WTC11 (cell line): ENCODE results near the gene ROBO1. TPM values are rescaled to one million over a fixed set of nuclear protein-coding genes. Genes with fewer than 3 reads are reported as not detected.

Experiments used
- ATAC-seq: fragments of 200-7000 bp; cut with Tn5 transposase; 2 replicates; pipeline ENCODE4 v1.10.0; 2021; ENCODE audit warnings: mild to moderate bottlenecking, moderate library complexity
- CTCF ChIA-PET: fragments of 300-600 bp; sonication (Branson Sonifier 250); formaldehyde crosslinking; loops from one replicate; lab custom pipeline; 2021; ENCODE audit warnings: antibody characterized with exemption; lab: Charles Lee
- POLR2A ChIA-PET: fragments of 350-600 bp; sonication (Branson Sonifier 250); formaldehyde crosslinking; loops from one replicate; lab custom pipeline; 2021; ENCODE audit warnings: antibody characterized with exemption; lab: Charles Lee
- DNase-seq: peaks from one replicate; pipeline ENCODE4 v3.0.0; 2021; ENCODE audit warnings: low spot score
- H3K27ac Mint-ChIP-seq: 2 replicates; pipeline ENCODE4 v1.8.0; 2021; ENCODE audit warnings: mixed read lengths
- H3K27me3 Mint-ChIP-seq: 2 replicates; pipeline ENCODE4 v1.8.0; 2021; ENCODE audit warnings: low read depth, mild to moderate bottlenecking, moderate library complexity, mixed read lengths
- H3K36me3 Mint-ChIP-seq: 2 replicates; pipeline ENCODE4 v1.8.0; 2021; ENCODE audit warnings: mixed read lengths
- H3K4me1 Mint-ChIP-seq: 2 replicates; pipeline ENCODE4 v1.8.0; 2022; ENCODE audit warnings: mixed read lengths
- H3K4me3 Mint-ChIP-seq: 2 replicates; pipeline ENCODE4 v1.8.0; 2021; ENCODE audit warnings: mild to moderate bottlenecking, moderate library complexity, mixed read lengths
- H3K9me3 Mint-ChIP-seq: 2 replicates; pipeline ENCODE4 v1.8.0; 2021; ENCODE audit warnings: mixed read lengths
- AFF4 ChIP-seq: sonication (generic); formaldehyde crosslinking; IDR thresholded peaks from 2 replicates; pipeline ENCODE4 v1.8.1; 2023; ENCODE audit warnings: mild to moderate bottlenecking, missing genetic modification reagents, borderline replicate concordance
- CREB1 ChIP-seq: sonication (generic); formaldehyde crosslinking; IDR thresholded peaks from 2 replicates; pipeline ENCODE4 v1.8.0; 2023; ENCODE audit warnings: mild to moderate bottlenecking, missing genetic modification reagents
- CTCF ChIP-seq: fragments of 200-600 bp; IDR thresholded peaks from 2 replicates; pipeline ENCODE4 v1.8.0; 2022; ENCODE audit warnings: antibody characterized with exemption
- E2F1 ChIP-seq: sonication (generic); formaldehyde crosslinking; IDR thresholded peaks from 2 replicates; pipeline ENCODE4 v1.8.0; 2022; ENCODE audit warnings: mild to moderate bottlenecking, missing genetic modification reagents
- E2F4 ChIP-seq: sonication (generic); formaldehyde crosslinking; IDR thresholded peaks from 2 replicates; pipeline ENCODE4 v1.8.1; 2022; ENCODE audit warnings: low read depth, mild to moderate bottlenecking, moderate library complexity, missing genetic modification reagents, borderline replicate concordance
- ELF4 ChIP-seq: sonication (generic); formaldehyde crosslinking; IDR thresholded peaks from 2 replicates; pipeline ENCODE4 v1.8.1; 2022; ENCODE audit warnings: low read depth, mild to moderate bottlenecking, moderate library complexity, missing genetic modification reagents
- HMGA2 ChIP-seq: fragments of 250-450 bp; sonication (Bioruptor Pico); IDR thresholded peaks from 2 replicates; pipeline ENCODE4 v1.4.0; 2021; ENCODE audit warnings: mild to moderate bottlenecking, moderate library complexity
- MAX ChIP-seq: sonication (generic); formaldehyde crosslinking; IDR thresholded peaks from 2 replicates; pipeline ENCODE4 v1.8.0; 2022; ENCODE audit warnings: mild to moderate bottlenecking, missing genetic modification reagents
- MLX ChIP-seq: sonication (generic); formaldehyde crosslinking; IDR thresholded peaks from 2 replicates; pipeline ENCODE4 v1.8.1; 2023; ENCODE audit warnings: mild to moderate bottlenecking, missing genetic modification reagents, moderate library complexity
- MXD4 ChIP-seq: fragments of 250-450 bp; sonication (Bioruptor Pico); IDR thresholded peaks from 2 replicates; pipeline ENCODE4 v1.8.0; 2021; ENCODE audit warnings: mild to moderate bottlenecking, moderate library complexity, borderline replicate concordance
- PRRX2 ChIP-seq: fragments of 250-450 bp; sonication (Bioruptor Pico); IDR thresholded peaks from 2 replicates; pipeline ENCODE4 v1.8.0; 2021; ENCODE audit warnings: mild to moderate bottlenecking
- RELA ChIP-seq: sonication (generic); formaldehyde crosslinking; IDR thresholded peaks from 2 replicates; pipeline ENCODE4 v1.8.1; 2022; ENCODE audit warnings: missing genetic modification reagents, mild to moderate bottlenecking, borderline replicate concordance
- SOX15 ChIP-seq: fragments of 250-450 bp; sonication (Bioruptor Pico); IDR thresholded peaks from 2 replicates; pipeline ENCODE4 v1.9.0; 2021; ENCODE audit warnings: mild to moderate bottlenecking
- STAT6 ChIP-seq: sonication (generic); formaldehyde crosslinking; conservative IDR thresholded peaks from 2 replicates; pipeline ENCODE4 v1.8.1; 2023; ENCODE audit warnings: mild to moderate bottlenecking, low read depth, missing genetic modification reagents, moderate library complexity
- ZBTB21 ChIP-seq: sonication (generic); formaldehyde crosslinking; IDR thresholded peaks from 2 replicates; pipeline ENCODE4 v1.8.1; 2023; ENCODE audit warnings: mild to moderate bottlenecking, missing genetic modification reagents, borderline replicate concordance
- ZBTB43 ChIP-seq: sonication (generic); formaldehyde crosslinking; IDR thresholded peaks from 2 replicates; pipeline ENCODE4 v1.8.1; 2023; ENCODE audit warnings: mild to moderate bottlenecking, missing genetic modification reagents
- ZNF317 ChIP-seq: sonication (generic); formaldehyde crosslinking; IDR thresholded peaks from 2 replicates; pipeline ENCODE4 v1.8.1; 2023; ENCODE audit warnings: low read depth, mild to moderate bottlenecking, moderate library complexity, missing genetic modification reagents, borderline replicate concordance
- total RNA-seq: library from RNA; stranded (reverse); gene quantifications from 3 replicates; pipeline ENCODE4 v1.2.3, GENCODE V29; 2021

Gene ROBO1
- total RNA-seq, 1 experiment from 2014 or later: 90.9 TPM

GRCh38 chr3:79414035-79414434 is 353.8 kb downstream of the ROBO1 start (continued):
- no peak for TF ChIP-seq CTCF
- TF ChIP-seq CREB1 (CRISPR knock-in tag): no peak
- TF ChIP-seq ZNF317 (CRISPR knock-in tag): no peak

- no peak overlapping the region for H3K27ac Mint-ChIP-seq
- H3K36me3 Mint-ChIP-seq: no peaks in the 10 kb centered on the region
- H3K4me3 Mint-ChIP-seq: no peak overlapping the region
- DNase-seq: no peak
- no peaks in the 10 kb centered on the region for H3K27me3 Mint-ChIP-seq
- ChIA-PET CTCF (interaction anchor here (0.6 to 1.5 kb wide), 4 partner anchors 16 to 326 kb away, joined by 3 to 5 read pairs (median 3); no protein-coding TSS in a partner anchor), POLR2A (no interaction called here)
- no peaks in the 10 kb centered on the region for H3K4me1 Mint-ChIP-seq
- no peaks in the 10 kb centered on the region for H3K9me3 Mint-ChIP-seq
- ATAC-seq: no peak
- TF ChIP-seq RELA (CRISPR knock-in tag): no peak
- TF ChIP-seq SOX15: no peak
- no peak for TF ChIP-seq ZBTB21
- TF ChIP-seq MXD4 (CRISPR knock-in tag): no peak
- TF ChIP-seq AFF4 (CRISPR knock-in tag): no peak
- no peak for TF ChIP-seq MAX (CRISPR knock-in tag)
- TF ChIP-seq PRRX2 (CRISPR knock-in tag): no peak
Measured at GRCh38 chr3:79412537-79412936, 355.3 kb downstream of the ROBO1 start.

- CTCF ChIA-PET: no interaction called here
- TF ChIP-seq E2F4 (no peak), E2F1 (CRISPR knock-in tag) (no peak), ZBTB43 (CRISPR knock-in tag) (no peak), MLX (no peak), ZBTB21 (no peak), ELF4 (no peak), HMGA2 (CRISPR knock-in tag) (no peak), STAT6 (CRISPR knock-in tag) (no peak)
- TF ChIP-seq, all 79 proteins: peak for 0
- Mint-ChIP-seq H3K27me3 (no peaks in the 10 kb centered on the region), H3K27ac (no peak overlapping the region), H3K4me1 (no peaks in the 10 kb centered on the region), H3K4me3 (no peak overlapping the region), H3K9me3 (no peaks in the 10 kb centered on the region), H3K36me3 (no peaks in the 10 kb centered on the region)
- POLR2A ChIA-PET: no interaction called here
- no peak for ATAC-seq
- DNase-seq: no peak
Measured at GRCh38 chr3:79410617-79411016, 357.2 kb downstream of the ROBO1 start.
